ENCODE measurements around the gene ZNF212. TPM values are rescaled to one million over a fixed set of nuclear protein-coding genes. Genes with fewer than 3 reads are reported as not detected.

The ZNF212 gene
- total RNA-seq, 4 donors from 2014 or later = 6.7 to 12.5 (median 9.7) TPM

GRCh38 chr7:149293946-149294633 is 54.6 kb downstream of the ZNF212 start:
- 86 to 97% methylated on average over 6 to 11 of the region's 15 CpGs for WGBS, 2 donors
- TF ChIP-seq CTCF (IDR thresholded peaks at IDR 0.05) (no peak), POLR2A (IDR thresholded peaks at IDR 0.05) (no peak)

GRCh38 chr7:149294634-149295480 is 55.4 kb downstream of the ZNF212 start:
- H3K27me3 ChIP-seq = no peaks in the 10 kb centered on the region
- no peaks in the 10 kb centered on the region for H3K4me1 ChIP-seq
- no peak for DNase-seq
- 97 to 100% methylated on average over 11 to 33 of the region's 55 CpGs for WGBS, 2 donors
- peaks cover 0 to 2% of the 10 kb centered on the region in 2 donors for H3K36me3 ChIP-seq
- intact Hi-C loops (cut with DNase I) = no loop called here
- no peak overlapping the region for H3K27ac ChIP-seq
- TF ChIP-seq POLR2A (IDR thresholded peaks at IDR 0.05) (no peak), CTCF (IDR thresholded peaks at IDR 0.05) (no peak)
- H3K9me3 ChIP-seq = no peaks in the 10 kb centered on the region
- no peak overlapping the region for H3K4me3 ChIP-seq (replicated peaks in 1 of 3)

More at GRCh38 chr7:149293946-149294633, 54.6 kb downstream of the ZNF212 start:
- no peaks in the 10 kb centered on the region for H3K27me3 ChIP-seq
- no peak for DNase-seq
- no peaks in the 10 kb centered on the region for H3K4me1 ChIP-seq
- H3K4me3 ChIP-seq (replicated peaks in 1 of 3) = no peak overlapping the region
- intact Hi-C loops (cut with DNase I) = no loop called here
- H3K36me3 ChIP-seq = peaks cover 0 to 2% of the 10 kb centered on the region in 2 donors
- H3K9me3 ChIP-seq = no peaks in the 10 kb centered on the region
- no peak overlapping the region for H3K27ac ChIP-seq

- H3K4me1 ChIP-seq = no peaks in the 10 kb centered on the region
- no peak for DNase-seq
- no peaks in the 10 kb centered on the region for H3K27me3 ChIP-seq
- H3K9me3 ChIP-seq = no peaks in the 10 kb centered on the region
- peaks cover 0 to 2% of the 10 kb centered on the region in 2 donors for H3K36me3 ChIP-seq
- H3K27ac ChIP-seq = no peak overlapping the region
- intact Hi-C loops (cut with DNase I) = no loop called here
- TF ChIP-seq POLR2A (IDR thresholded peaks at IDR 0.05) (no peak), CTCF (IDR thresholded peaks at IDR 0.05) (no peak)
- 88 to 95% methylated on average over 6 of the region's 6 CpGs for WGBS, 2 donors
- H3K4me3 ChIP-seq (replicated peaks in 1 of 3) = no peak overlapping the region
Observed at GRCh38 chr7:149295481-149295850, 56.0 kb downstream of the ZNF212 start.

- H3K4me1 ChIP-seq = no peaks in the 10 kb centered on the region
- H3K27me3 ChIP-seq = no peaks in the 10 kb centered on the region
- WGBS, 2 donors = 85 to 97% methylated on average over 4 of the region's 4 CpGs
- H3K4me3 ChIP-seq (replicated peaks in 1 of 3) = no peak overlapping the region
- H3K9me3 ChIP-seq = no peaks in the 10 kb centered on the region
- DNase-seq = no peak
- H3K27ac ChIP-seq = no peak overlapping the region
- peaks cover 0 to 2% of the 10 kb centered on the region in 2 donors for H3K36me3 ChIP-seq
- intact Hi-C loops (cut with DNase I) = no loop called here
- TF ChIP-seq POLR2A (IDR thresholded peaks at IDR 0.05) = no peak
- TF ChIP-seq CTCF (IDR thresholded peaks at IDR 0.05) = no peak
Observed at GRCh38 chr7:149296368-149296767, 56.9 kb downstream of the ZNF212 start.
